PFSK-1 (cell line): ENCODE measurements around the gene CES4A.

Experiments
- POLR2AphosphoS5 ChIP-seq: IDR thresholded peaks from 2 replicates; pipeline ENCODE4 v1.6.1; 2012; ENCODE audit warnings: low read depth, mild to moderate bottlenecking, control low read depth, low read length, moderate library complexity
- REST ChIP-seq, 2 experiments: IDR thresholded peaks; 2 replicates each; pipeline versions ENCODE4 v1.6.1 to v1.8.0; 2011 to 2012; ENCODE audit warnings: low read depth in 2 of 2, low read length in 2 of 2, control low read depth in 1 of 2, inconsistent platforms in 1 of 2, mild to moderate bottlenecking in 1 of 2, moderate library complexity in 1 of 2; ENCODE audit not compliant: insufficient read depth in 1 of 2
- SIN3A ChIP-seq: IDR thresholded peaks from 2 replicates; pipeline ENCODE4 v1.6.1; 2012; ENCODE audit warnings: mild to moderate bottlenecking, low read length, moderate library complexity, borderline replicate concordance; ENCODE audit not compliant: insufficient read depth
- TAF1 ChIP-seq: IDR thresholded peaks from 2 replicates; pipeline ENCODE4 v1.6.1; 2012; ENCODE audit warnings: low read length, control low read depth, borderline replicate concordance; ENCODE audit not compliant: insufficient read depth

GRCh38 chr16:66946974-66947301, 41.5 kb upstream of the CES4A start:
- TF ChIP-seq POLR2AphosphoS5, result no peak
- no peak for TF ChIP-seq REST (IDR thresholded peaks at IDR 0.05; ENCODE audit: insufficient read depth in 1 of 2, low read depth in 2 of 2, low read length in 2 of 2)
- TF ChIP-seq SIN3A, result no peak
- TF ChIP-seq TAF1, result no peak
